Loucy (cell line): Measurements from ENCODE around the gene NBPF4.
A peak's percentile ranks its signal among the peaks of the same experiment; 100 is the strongest.

Source experiments
- H2AFZ ChIP-seq: fragments of 200-600 bp; sonication (generic); 2 replicates; pipeline ENCODE4 v1.6.0; 2016; ENCODE audit warnings: antibody characterized with exemption, mild to moderate bottlenecking, low read length, moderate library complexity
- H3F3A ChIP-seq: fragments of 200-600 bp; 2 replicates; pipeline ENCODE4 v1.6.0; 2016; ENCODE audit warnings: antibody characterized with exemption, low read depth, mild to moderate bottlenecking
- H3K27me3 ChIP-seq: fragments of 200-600 bp; sonication (generic); 2 replicates; pipeline ENCODE4 v1.6.1; 2014; ENCODE audit warnings: low read length, mild to moderate bottlenecking; ENCODE audit not compliant: insufficient read depth, poor library complexity, severe bottlenecking
- H3K36me3 ChIP-seq: fragments of 200-600 bp; sonication (generic); 2 replicates; pipeline ENCODE4 v1.6.1; 2016; ENCODE audit warnings: low read length; ENCODE audit not compliant: insufficient read depth
- H3K4me1 ChIP-seq: fragments of 200-600 bp; sonication (generic); 2 replicates; pipeline ENCODE4 v1.5.1; 2014; ENCODE audit warnings: low read length, mild to moderate bottlenecking; ENCODE audit not compliant: insufficient read depth, poor library complexity, severe bottlenecking
- H3K4me2 ChIP-seq: fragments of 200-600 bp; sonication (generic); 2 replicates; pipeline ENCODE4 v1.6.0; 2014; ENCODE audit warnings: antibody characterized with exemption, low read length, low read depth, mild to moderate bottlenecking; ENCODE audit not compliant: poor library complexity, severe bottlenecking
- H3K4me3 ChIP-seq: fragments of 200-600 bp; sonication (generic); 2 replicates; pipeline ENCODE4 v1.5.1; 2014; ENCODE audit warnings: low read length, mild to moderate bottlenecking, mixed read lengths; ENCODE audit not compliant: poor library complexity, severe bottlenecking
- H3K79me2 ChIP-seq: fragments of 200-600 bp; sonication (generic); 2 replicates; pipeline ENCODE4 v1.6.1; 2014; ENCODE audit warnings: low read length; ENCODE audit not compliant: insufficient read depth
- H3K9ac ChIP-seq: fragments of 200-600 bp; sonication (generic); 2 replicates; pipeline ENCODE4 v1.6.0; 2014; ENCODE audit warnings: mild to moderate bottlenecking, low read depth, low read length, moderate library complexity; ENCODE audit not compliant: poor library complexity, severe bottlenecking
- H3K9me2 ChIP-seq: fragments of 200-600 bp; sonication (generic); replicated peaks from 2 replicates; pipeline ENCODE4 v1.6.1; 2016; ENCODE audit warnings: low read depth, low read length, mixed read lengths
- H3K9me3 ChIP-seq: fragments of 200-600 bp; sonication (generic); 2 replicates; pipeline ENCODE4 v1.6.1; 2014; ENCODE audit warnings: mild to moderate bottlenecking, antibody characterized with exemption, low read length, low read depth; ENCODE audit not compliant: insufficient read depth
- H4K20me1 ChIP-seq: fragments of 200-600 bp; sonication (generic); 2 replicates; pipeline ENCODE4 v1.6.0; 2014; ENCODE audit warnings: antibody characterized with exemption, low read length, mild to moderate bottlenecking; ENCODE audit not compliant: insufficient read depth, poor library complexity, severe bottlenecking
- CTCF ChIP-seq: fragments of 200-600 bp; sonication (generic); conservative IDR thresholded peaks from 2 replicates; pipeline ENCODE4 v1.5.1; 2014; ENCODE audit warnings: mild to moderate bottlenecking, antibody characterized with exemption, low read length
- EZH2phosphoT487 ChIP-seq: fragments of 200-600 bp; IDR thresholded peaks from 2 replicates; pipeline ENCODE4 v1.6.1; 2018; ENCODE audit warnings: antibody characterized with exemption, mild to moderate bottlenecking, moderate library complexity, borderline replicate concordance

Gene NBPF4

GRCh38 chr1:108201687-108202086 is 42.2 kb downstream of the NBPF4 start:
- no peak for TF ChIP-seq EZH2phosphoT487
- no peak for TF ChIP-seq CTCF
- H3K4me2 ChIP-seq = no peak overlapping the region
- no peaks in the 10 kb centered on the region for H3K9me2 ChIP-seq
- no peak overlapping the region for H3K9ac ChIP-seq
- no peak overlapping the region for H2AFZ ChIP-seq
- peaks cover 30% of the 10 kb centered on the region for H3K79me2 ChIP-seq
- no peaks in the 10 kb centered on the region for H3K9me3 ChIP-seq
- no peaks in the 10 kb centered on the region for H3K36me3 ChIP-seq
- peaks cover 7% of the 10 kb centered on the region for H4K20me1 ChIP-seq
- H3K4me1 ChIP-seq = peaks cover 32% of the 10 kb centered on the region
- H3F3A ChIP-seq = peaks cover 4% of the 10 kb centered on the region; the same call in 1 of the 2 replicates
- no peak overlapping the region for H3K4me3 ChIP-seq
- no peaks in the 10 kb centered on the region for H3K27me3 ChIP-seq

DNA sequence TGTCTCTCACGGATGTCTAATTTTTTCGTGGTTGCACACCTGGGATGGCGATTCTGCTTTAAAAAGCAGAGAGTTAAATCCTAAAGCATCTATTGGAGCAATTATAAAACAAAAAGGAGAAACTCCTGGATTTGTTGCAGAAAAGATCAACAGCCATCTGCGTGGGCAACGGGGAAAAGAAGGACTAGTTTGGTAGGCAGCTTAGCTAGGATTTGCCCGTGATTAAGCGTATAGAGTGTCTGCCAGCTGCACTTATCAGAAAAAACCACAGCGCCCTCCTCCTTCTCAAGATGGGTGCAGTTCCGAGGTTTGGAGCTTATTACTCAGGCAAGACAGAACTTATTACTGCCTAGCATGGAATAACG is 43.2 kb downstream of the NBPF4 start:
- Histone ChIP-seq H3F3A (peaks cover 4% of the 10 kb centered on the region; the same call in 1 of the 2 replicates), H3K4me1 (peaks cover 38% of the 10 kb centered on the region), H3K27me3 (no peaks in the 10 kb centered on the region), H3K4me3 (peak overlapping the region; percentile 83), H3K79me2 (peaks cover 30% of the 10 kb centered on the region), H2AFZ (peak overlapping the region; percentile 97), H3K9me3 (no peaks in the 10 kb centered on the region), H3K4me2 (peak overlapping the region; percentile 74), H3K9me2 (no peaks in the 10 kb centered on the region), H4K20me1 (peaks cover 7% of the 10 kb centered on the region), H3K9ac (peak overlapping the region; percentile 76), H3K36me3 (no peaks in the 10 kb centered on the region)
- peak; percentile 67 for TF ChIP-seq CTCF
- no peak for TF ChIP-seq EZH2phosphoT487

- peak within 1 kb of the TSS; percentile 74 for H3K4me2 ChIP-seq
- no peaks in the 10 kb centered on the region for H3K9me3 ChIP-seq
- H3K27me3 ChIP-seq = no peaks in the 10 kb centered on the region
- H3K79me2 ChIP-seq = peaks cover 30% of the 10 kb centered on the region
- H3K4me3 ChIP-seq = peak within 1 kb of the TSS; percentile 83
- peaks cover 38% of the 10 kb centered on the region for H3K4me1 ChIP-seq
- H2AFZ ChIP-seq = peak within 1 kb of the TSS; percentile 97
- H3K36me3 ChIP-seq = no peaks in the 10 kb centered on the region
- H3F3A ChIP-seq = peaks cover 4% of the 10 kb centered on the region; the same call in 1 of the 2 replicates
- H3K9ac ChIP-seq = peak within 1 kb of the TSS; percentile 76
- peaks cover 7% of the 10 kb centered on the region for H4K20me1 ChIP-seq
- H3K9me2 ChIP-seq = no peaks in the 10 kb centered on the region
- TF ChIP-seq CTCF = no peak
- TF ChIP-seq EZH2phosphoT487 = no peak
Measured at GRCh38 chr1:108199781-108200686, 43.8 kb downstream of the NBPF4 start, which contains the start of gene SLC25A24. Gene SLC25A24 (minus strand): TSS chr1:108200343. CDS start chr1:108200138, 205 bp downstream.
